GM23248 (cell line): ENCODE results near the gene CDR2.

Experiments
- EZH2 ChIP-seq: fragments of 200-600 bp; sonication (generic); IDR thresholded peaks from 2 replicates; pipeline ENCODE4 v1.6.1; 2018; ENCODE audit warnings: antibody characterized with exemption, mild to moderate bottlenecking; ENCODE audit not compliant: insufficient read depth, poor library complexity, severe bottlenecking
- EZH2phosphoT487 ChIP-seq: fragments of 200-600 bp; sonication (generic); IDR thresholded peaks from 2 replicates; pipeline ENCODE4 v1.6.1; 2018; ENCODE audit warnings: antibody characterized with exemption, moderate library complexity, mild to moderate bottlenecking, low read depth; ENCODE audit not compliant: insufficient read depth

DNA sequence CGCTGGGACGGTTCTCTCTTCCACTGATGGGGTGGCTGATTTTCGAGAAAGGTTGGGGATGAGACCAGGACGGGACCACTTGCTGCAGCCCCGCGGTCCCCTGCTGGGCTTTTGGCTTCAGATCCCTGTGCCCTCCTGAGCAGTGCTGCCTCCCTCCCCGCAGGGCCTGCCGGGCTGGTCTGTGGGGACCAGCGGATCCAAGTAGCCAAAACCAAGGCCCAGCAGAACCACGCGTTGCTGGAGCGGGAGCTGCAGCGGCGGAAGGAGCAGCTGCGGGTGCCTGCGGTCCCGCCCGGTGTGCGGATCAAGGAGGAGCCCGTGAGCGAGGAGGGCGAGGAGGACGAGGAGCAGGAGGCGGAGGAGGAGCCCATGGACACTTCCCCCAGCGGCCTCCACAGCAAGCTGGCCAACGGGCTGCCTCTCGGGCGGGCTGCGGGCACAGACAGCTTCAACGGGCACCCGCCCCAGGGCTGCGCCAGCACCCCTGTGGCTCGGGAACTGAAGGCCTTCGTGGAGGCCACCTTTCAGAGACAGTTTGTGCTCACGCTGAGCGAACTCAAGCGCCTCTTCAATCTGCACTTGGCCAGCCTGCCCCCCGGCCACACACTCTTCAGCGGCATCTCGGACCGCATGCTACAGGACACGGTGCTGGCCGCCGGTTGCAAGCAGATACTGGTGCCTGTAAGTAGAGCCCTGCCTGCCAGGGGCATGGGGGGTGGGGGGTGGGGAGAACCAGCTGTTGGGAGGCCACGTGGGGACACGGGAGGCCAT is 48.6 kb downstream of the CDR2 start:
- TF ChIP-seq EZH2 (no peak), EZH2phosphoT487 (no peak)
